ENCODE measurements around the gene SEC14L3.

GRCh38 chr22:30470655-30471054, 1.2 kb downstream of the SEC14L3 start:
- TF ChIP-seq, protein P1, sequence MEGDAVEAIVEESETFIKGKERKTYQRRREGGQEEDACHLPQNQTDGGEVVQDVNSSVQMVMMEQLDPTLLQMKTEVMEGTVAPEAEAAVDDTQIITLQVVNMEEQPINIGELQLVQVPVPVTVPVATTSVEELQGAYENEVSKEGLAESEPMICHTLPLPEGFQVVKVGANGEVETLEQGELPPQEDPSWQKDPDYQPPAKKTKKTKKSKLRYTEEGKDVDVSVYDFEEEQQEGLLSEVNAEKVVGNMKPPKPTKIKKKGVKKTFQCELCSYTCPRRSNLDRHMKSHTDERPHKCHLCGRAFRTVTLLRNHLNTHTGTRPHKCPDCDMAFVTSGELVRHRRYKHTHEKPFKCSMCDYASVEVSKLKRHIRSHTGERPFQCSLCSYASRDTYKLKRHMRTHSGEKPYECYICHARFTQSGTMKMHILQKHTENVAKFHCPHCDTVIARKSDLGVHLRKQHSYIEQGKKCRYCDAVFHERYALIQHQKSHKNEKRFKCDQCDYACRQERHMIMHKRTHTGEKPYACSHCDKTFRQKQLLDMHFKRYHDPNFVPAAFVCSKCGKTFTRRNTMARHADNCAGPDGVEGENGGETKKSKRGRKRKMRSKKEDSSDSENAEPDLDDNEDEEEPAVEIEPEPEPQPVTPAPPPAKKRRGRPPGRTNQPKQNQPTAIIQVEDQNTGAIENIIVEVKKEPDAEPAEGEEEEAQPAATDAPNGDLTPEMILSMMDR (IDR thresholded peaks at IDR 0.05; ENCODE audit: low read length) = no peak
- TF ChIP-seq EZH2phosphoT487 (IDR thresholded peaks at IDR 0.05; ENCODE audit: low read length) = no peak

All from MM.1S (cell line).